Heart right ventricle (tissue), 16 donors: Measurements from ENCODE around the gene CES2. TPM values are rescaled to one million over a fixed set of nuclear protein-coding genes. Genes with fewer than 3 reads are reported as not detected.

Experiments used
- ATAC-seq, 8 donors: fragments of 200-7000 bp; cut with Tn5 transposase; one replicate each; pipeline ENCODE4 v1.9.1; 2020; ENCODE audit warnings: mild to moderate bottlenecking in 8 of 8, moderate library complexity in 8 of 8, moderate number of reproducible peaks in 1 of 8
- DNase-seq, 2 donors: peaks; one replicate each; pipeline ENCODE4 v3.0.0-alpha.2; 2020
- H3K27ac ChIP-seq, 10 donors: fragments of 200-600 bp; sonication (generic) in 2 of 10; one replicate each; pipeline versions ENCODE4 v1.5.0 to v1.8.0; 2020 to 2022; ENCODE audit warnings: mild to moderate bottlenecking in 3 of 10
- H3K27me3 ChIP-seq, 7 donors: fragments of 200-600 bp; one replicate each; pipeline ENCODE4 v1.8.0; 2021 to 2022; ENCODE audit warnings: mild to moderate bottlenecking in 2 of 7
- H3K36me3 ChIP-seq, 9 donors: fragments of 200-600 bp; sonication (generic) in 1 of 9; one replicate each; pipeline versions ENCODE4 v1.5.0 to v1.8.0; 2020 to 2022; ENCODE audit warnings: mild to moderate bottlenecking in 2 of 9
- H3K4me1 ChIP-seq, 9 donors: fragments of 200-600 bp; sonication (generic) in 1 of 9; one replicate each; pipeline versions ENCODE4 v1.5.0 to v1.8.0; 2020 to 2022; ENCODE audit warnings: mild to moderate bottlenecking in 4 of 9
- H3K4me3 ChIP-seq, 10 donors: fragments of 200-600 bp; sonication (generic) in 2 of 10; one replicate each; pipeline versions ENCODE4 v1.5.0 to v1.8.0; 2020 to 2022; ENCODE audit warnings: mild to moderate bottlenecking in 7 of 10, moderate library complexity in 2 of 10
- H3K9me3 ChIP-seq, 11 donors: fragments of 200-600 bp in 10 of 11; sonication (generic) in 2 of 11; one replicate each; pipeline versions ENCODE4 v1.5.0 to v1.8.0; 2013 to 2022; ENCODE audit warnings: mild to moderate bottlenecking in 2 of 11, control low read depth in 1 of 11, moderate library complexity in 1 of 11
- CTCF ChIP-seq, 9 donors: fragments of 200-600 bp; sonication (generic) in 2 of 9; IDR thresholded peaks; one replicate each; pipeline versions ENCODE4 v1.5.0 to v1.8.0; 2021 to 2022; ENCODE audit warnings: antibody characterized with exemption in 9 of 9, mild to moderate bottlenecking in 5 of 9, moderate library complexity in 1 of 9
- WGBS, 2 donors: extraction: QIAGEN DNeasy Blood & Tissue Kit; methylation state at CpG; one replicate each; pipeline ENCODE4 v1.1.7; 2013; ENCODE audit warnings: inconsistent platforms in 1 of 2; 5-methylcytosine and 5-hydroxymethylcytosine counted together
- intact Hi-C, 10 donors: fragments of 100-400 bp; cut with DNase I; formaldehyde crosslinking; loops; one replicate each; pipeline versions ENCODE4 v1.11.1 to v1.14.2; 2022
- polyA plus RNA-seq, 2 donors: library from polyadenylated mRNA; stranded (reverse); fragments of 200-250 nt; gene quantifications; one replicate each; pipeline ENCODE4 v1.2.3, GENCODE V29; 2013
- total RNA-seq, 10 donors: library from RNA; stranded (reverse); fragmentation: NEBNext Ultra II Directional in 3 of 10; extraction: Animal tissue kit (Norgen Biotek cat#: 25700) in 3 of 10; gene quantifications; one replicate each; pipeline versions ENCODE4 v1.2.1 to v1.2.4, GENCODE V29; 2021 to 2023
- donor health status: Arrhythmogenic right ventricular cardiomyopathy.
- donor health status: ischemic (EF 13 %, LVEDD 7.1; RV severe dilation, severe dysfunction).
- donor health status: healthy with polysubstance abuse.
- donor health status: DM: no; HTN: yes; CAD: no.
- donor health status: DM: no; HTN: no; CAD: no.
- donor health status: ischemic (EF 25% LVEDD 6.9; RV normal size, moderate dysfunction).
- donor health status: ischemic (EF 25% LVEDD 5.7; RV mildly dilated, moderate dysfunction).
- donor health status: healthy.
- donor health status: DM: yes; HTN: yes; CAD: no.
- donor health status: Ischemic cardiomyopathy.
- donor health status: ischemic (EF 35%, LVEDD 5.7; RV mildly dilated, moderate dysfunction).
- donor health status: nonischemic (EF 11% LVEDD 7.7; RV severe dilation, severe dysfunction).
- donor health status: DM: yes; HTN: yes; CAD: no.
- donor health status: PGD.
- donor health status: ischemic (EF 29% LVEDD 5.4; RV normal size, mild dysfunction).
- donor health status: nonischemic (EF 23%, LVEDD 6.1; RV moderate dilation, normal function).

Gene CES2
- total and polyA plus RNA-seq, 12 donors, result 25.1 to 194 (median 81.5) TPM

GRCh38 chr16:66911801-66912200 lies 23.5 kb upstream of the CES2 start:
- Histone ChIP-seq H3K9me3 (no peaks in the 10 kb centered on the region), H3K4me1 (peaks cover 0 to 21% (median 10%) of the 10 kb centered on the region in 9 donors), H3K36me3 (no peaks in the 10 kb centered on the region), H3K27me3 (no peaks in the 10 kb centered on the region), H3K27ac (no peak overlapping the region), H3K4me3 (no peak overlapping the region)
- no peak for ATAC-seq
- intact Hi-C loops, result no loop called here
- no peak for TF ChIP-seq CTCF (IDR thresholded peaks at IDR 0.05)
- 92% methylated on average over 8 of the region's 8 CpGs for WGBS, 2 donors
- no peak for DNase-seq

DNA sequence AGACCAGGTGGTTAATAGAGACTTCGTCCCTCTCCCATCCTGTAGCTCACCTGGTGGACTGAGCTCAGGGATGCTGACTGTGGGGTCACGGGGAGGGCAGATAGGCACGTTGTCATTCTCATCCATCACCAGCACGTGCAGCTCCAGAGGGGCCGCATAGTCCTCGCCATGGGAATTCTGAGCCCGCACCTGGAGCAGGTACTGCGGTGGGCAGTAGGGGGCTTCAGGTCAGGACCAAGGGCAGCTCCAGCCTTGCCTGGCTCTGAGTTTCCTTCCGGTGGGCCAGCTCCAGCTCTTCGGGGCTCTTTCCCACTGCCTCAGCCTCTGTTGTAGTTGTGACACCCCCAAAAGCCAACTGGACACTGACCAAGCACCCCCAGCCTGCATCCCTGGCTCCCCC lies 22.2 kb upstream of the CES2 start:
- Histone ChIP-seq H3K9me3 (no peaks in the 10 kb centered on the region), H3K27me3 (no peaks in the 10 kb centered on the region), H3K27ac (no peak overlapping the region), H3K4me1 (peaks cover 0 to 9% (median 0%) of the 10 kb centered on the region in 9 donors), H3K36me3 (no peaks in the 10 kb centered on the region), H3K4me3 (no peak overlapping the region)
- ATAC-seq, result no peak
- DNase-seq, result no peak
- TF ChIP-seq CTCF (IDR thresholded peaks at IDR 0.05), result no peak
- WGBS, 2 donors, result 49 to 55% methylated on average over 10 of the region's 10 CpGs
- intact Hi-C loops, result no loop called here

DNA sequence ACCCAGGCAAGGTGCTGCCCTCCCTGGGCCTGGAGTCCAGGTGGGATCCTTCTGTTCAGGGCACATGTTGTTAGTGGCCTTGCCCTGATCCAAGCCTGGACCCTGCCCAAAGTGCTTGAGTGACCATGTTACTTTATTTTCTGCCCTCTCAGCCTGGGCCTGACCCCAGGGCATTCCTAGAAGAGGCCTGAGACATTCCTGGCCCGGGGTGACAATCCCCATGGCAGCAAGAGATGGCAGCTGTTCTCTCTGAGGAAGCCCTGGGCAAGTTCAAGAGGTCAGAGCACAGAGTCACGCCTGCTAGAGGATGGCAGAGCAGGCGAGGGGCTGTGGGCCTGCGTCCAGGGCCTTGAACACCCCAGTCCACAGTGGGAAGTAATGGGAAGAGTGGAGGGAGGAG lies 21.6 kb upstream of the CES2 start:
- intact Hi-C loops, result no loop called here
- 79% methylated on average over 4 of the region's 4 CpGs for WGBS, 2 donors
- Histone ChIP-seq H3K27ac (no peak overlapping the region), H3K36me3 (no peaks in the 10 kb centered on the region), H3K9me3 (no peaks in the 10 kb centered on the region), H3K27me3 (no peaks in the 10 kb centered on the region), H3K4me1 (peaks cover 0 to 8% (median 0%) of the 10 kb centered on the region in 9 donors), H3K4me3 (no peak overlapping the region)
- TF ChIP-seq CTCF (IDR thresholded peaks at IDR 0.05), result no peak
- ATAC-seq, result no peak
- no peak for DNase-seq

GRCh38 chr16:66914541-66914940 lies 20.8 kb upstream of the CES2 start:
- intact Hi-C loops, result no loop called here
- no peak overlapping the region for H3K4me3 ChIP-seq
- no peak overlapping the region for H3K27ac ChIP-seq
- peaks cover 0 to 16% (median 3%) of the 10 kb centered on the region in 9 donors for H3K4me1 ChIP-seq
- TF ChIP-seq CTCF (IDR thresholded peaks at IDR 0.05), result no peak
- 96% methylated on average over 7 of the region's 7 CpGs for WGBS, 2 donors
- DNase-seq, result no peak
- ATAC-seq, result no peak
- peaks cover 0 to 2% (median 0%) of the 10 kb centered on the region in 7 donors for H3K27me3 ChIP-seq
- H3K9me3 ChIP-seq, result no peaks in the 10 kb centered on the region
- H3K36me3 ChIP-seq, result no peaks in the 10 kb centered on the region
